Stimulated activated CD8-positive, alpha-beta memory T cell treated with anti-CD3 and anti-CD28 coated beads, Interleukin-4, amount 100 ng/mL, for 48 hours (primary cell): Measurements from ENCODE around the gene APCDD1.

Experiments used
- DNase-seq: peaks from one replicate; pipeline ENCODE4 v3.0.0-alpha.2; 2020

APCDD1 gene

GRCh38 chr18:10432781-10433180, 21.7 kb upstream of the APCDD1 start:
- no peak for DNase-seq

- no peak for DNase-seq
Observed at GRCh38 chr18:10436160-10436559, 18.3 kb upstream of the APCDD1 start.

- DNase-seq = no peak
Observed at GRCh38 chr18:10437837-10438236, 16.6 kb upstream of the APCDD1 start.

- DNase-seq = no peak
Observed at GRCh38 chr18:10439898-10440297, 14.5 kb upstream of the APCDD1 start.

- no peak for DNase-seq
Observed at GRCh38 chr18:10440884-10441283, 13.6 kb upstream of the APCDD1 start.

GRCh38 chr18:10441472-10441871, 13.0 kb upstream of the APCDD1 start:
- no peak for DNase-seq

- DNase-seq = no peak
Observed at GRCh38 chr18:10442551-10442971, 11.9 kb upstream of the APCDD1 start.

GRCh38 chr18:10443001-10443400, 11.4 kb upstream of the APCDD1 start:
- DNase-seq = no peak

- DNase-seq = no peak
Observed at GRCh38 chr18:10444314-10445006, 10.0 kb upstream of the APCDD1 start.

GRCh38 chr18:10449396-10449795, 5.0 kb upstream of the APCDD1 start:
- DNase-seq = no peak

GRCh38 chr18:10450986-10451385, 3.4 kb upstream of the APCDD1 start:
- DNase-seq = no peak

GRCh38 chr18:10453261-10453805, 1.1 kb upstream of the APCDD1 start:
- no peak for DNase-seq

GRCh38 chr18:10454681-10455557, 484 bp downstream of the APCDD1 start:
- no peak for DNase-seq

- no peak for DNase-seq
Observed at GRCh38 chr18:10455726-10456453, 1.5 kb downstream of the APCDD1 start.

GRCh38 chr18:10456718-10457117, 2.3 kb downstream of the APCDD1 start:
- DNase-seq = no peak

- no peak for DNase-seq
Observed at GRCh38 chr18:10457128-10457527, 2.7 kb downstream of the APCDD1 start.

- DNase-seq = no peak
Observed at GRCh38 chr18:10457767-10458166, 3.3 kb downstream of the APCDD1 start.

- no peak for DNase-seq
Observed at GRCh38 chr18:10458691-10459090, 4.3 kb downstream of the APCDD1 start.

GRCh38 chr18:10459587-10459986, 5.2 kb downstream of the APCDD1 start:
- DNase-seq = no peak

GRCh38 chr18:10460414-10461018, 6.1 kb downstream of the APCDD1 start:
- no peak for DNase-seq

- no peak for DNase-seq
Observed at GRCh38 chr18:10461989-10462388, 7.6 kb downstream of the APCDD1 start.

GRCh38 chr18:10462597-10462996, 8.2 kb downstream of the APCDD1 start:
- DNase-seq = no peak

- DNase-seq = no peak
Observed at GRCh38 chr18:10463096-10463495, 8.7 kb downstream of the APCDD1 start.
